ENCODE measurements around the gene SIRPG. TPM values are rescaled to one million over a fixed set of nuclear protein-coding genes. Genes with fewer than 3 reads are reported as not detected.

The SIRPG gene
- polyA plus RNA-seq, 1 of the 3 experiments (the other 2 are of a cell fraction) = not detected

GRCh38 chr20:1652960-1653359, 4.6 kb downstream of the SIRPG start:
- Histone ChIP-seq H3K4me3 (ENCODE audit: low read depth in 2 of 2, low read length in 1 of 2) (no peak overlapping the region), H3K79me2 (ENCODE audit: insufficient read depth) (no peaks in the 10 kb centered on the region), H3F3A (replicated peaks; ENCODE audit: insufficient read depth) (no peaks in the 10 kb centered on the region), H3K4me1 (ENCODE audit: control insufficient read depth in 1 of 2, insufficient read depth in 2 of 2, low read depth in 1 of 2, low read length in 1 of 2) (no peaks in the 10 kb centered on the region), H3K9ac (no peak overlapping the region), H3K27ac (ENCODE audit: low read depth in 2 of 2, low read length in 1 of 2) (no peak overlapping the region), H3K27me3 (ENCODE audit: insufficient read depth) (no peaks in the 10 kb centered on the region), H4K20me1 (ENCODE audit: insufficient read depth) (0 out of 2 replicates have a peak, but pooled peaks cover 5% of the 10 kb centered on the region), H3K4me2 (no peak overlapping the region), H2AFZ (ENCODE audit: low read depth) (no peak overlapping the region), H3K36me3 (replicated peaks in 1 of 2; ENCODE audit: control insufficient read depth in 1 of 2, insufficient read depth in 2 of 2, low read length in 1 of 2) (no peaks in the 10 kb centered on the region), H3K9me2 (no peaks in the 10 kb centered on the region), H3K9me3 (no peaks in the 10 kb centered on the region)
- DNase-seq = no peak
- WGBS (ENCODE audit: low lambda C conversion rate) = 20% methylated on average over 3 of the region's 3 CpGs
- ChIA-PET POLR2A (no interaction called here), CTCF (no interaction called here)
- TF ChIP-seq MXI1 (IDR thresholded peaks at IDR 0.05; ENCODE audit: low read depth, low read length) = no peak
- TF ChIP-seq GABPA (IDR thresholded peaks at IDR 0.05; ENCODE audit: low read depth) = no peak
- no peak for TF ChIP-seq EZH2phosphoT487 (IDR thresholded peaks at IDR 0.05; ENCODE audit: borderline replicate concordance, low read depth)
- no peak for TF ChIP-seq PBX3 (IDR thresholded peaks at IDR 0.05)
- TF ChIP-seq RXRA (IDR thresholded peaks at IDR 0.05; ENCODE audit: borderline replicate concordance, low read depth) = no peak
- TF ChIP-seq, protein P1, sequence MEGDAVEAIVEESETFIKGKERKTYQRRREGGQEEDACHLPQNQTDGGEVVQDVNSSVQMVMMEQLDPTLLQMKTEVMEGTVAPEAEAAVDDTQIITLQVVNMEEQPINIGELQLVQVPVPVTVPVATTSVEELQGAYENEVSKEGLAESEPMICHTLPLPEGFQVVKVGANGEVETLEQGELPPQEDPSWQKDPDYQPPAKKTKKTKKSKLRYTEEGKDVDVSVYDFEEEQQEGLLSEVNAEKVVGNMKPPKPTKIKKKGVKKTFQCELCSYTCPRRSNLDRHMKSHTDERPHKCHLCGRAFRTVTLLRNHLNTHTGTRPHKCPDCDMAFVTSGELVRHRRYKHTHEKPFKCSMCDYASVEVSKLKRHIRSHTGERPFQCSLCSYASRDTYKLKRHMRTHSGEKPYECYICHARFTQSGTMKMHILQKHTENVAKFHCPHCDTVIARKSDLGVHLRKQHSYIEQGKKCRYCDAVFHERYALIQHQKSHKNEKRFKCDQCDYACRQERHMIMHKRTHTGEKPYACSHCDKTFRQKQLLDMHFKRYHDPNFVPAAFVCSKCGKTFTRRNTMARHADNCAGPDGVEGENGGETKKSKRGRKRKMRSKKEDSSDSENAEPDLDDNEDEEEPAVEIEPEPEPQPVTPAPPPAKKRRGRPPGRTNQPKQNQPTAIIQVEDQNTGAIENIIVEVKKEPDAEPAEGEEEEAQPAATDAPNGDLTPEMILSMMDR (IDR thresholded peaks at IDR 0.05) = no peak
- TF ChIP-seq REST (IDR thresholded peaks at IDR 0.05; ENCODE audit: low read depth, low read length) = no peak
- TF ChIP-seq SMC3 (IDR thresholded peaks at IDR 0.05; ENCODE audit: low read depth, low read length) = no peak
- TF ChIP-seq, protein P2, sequence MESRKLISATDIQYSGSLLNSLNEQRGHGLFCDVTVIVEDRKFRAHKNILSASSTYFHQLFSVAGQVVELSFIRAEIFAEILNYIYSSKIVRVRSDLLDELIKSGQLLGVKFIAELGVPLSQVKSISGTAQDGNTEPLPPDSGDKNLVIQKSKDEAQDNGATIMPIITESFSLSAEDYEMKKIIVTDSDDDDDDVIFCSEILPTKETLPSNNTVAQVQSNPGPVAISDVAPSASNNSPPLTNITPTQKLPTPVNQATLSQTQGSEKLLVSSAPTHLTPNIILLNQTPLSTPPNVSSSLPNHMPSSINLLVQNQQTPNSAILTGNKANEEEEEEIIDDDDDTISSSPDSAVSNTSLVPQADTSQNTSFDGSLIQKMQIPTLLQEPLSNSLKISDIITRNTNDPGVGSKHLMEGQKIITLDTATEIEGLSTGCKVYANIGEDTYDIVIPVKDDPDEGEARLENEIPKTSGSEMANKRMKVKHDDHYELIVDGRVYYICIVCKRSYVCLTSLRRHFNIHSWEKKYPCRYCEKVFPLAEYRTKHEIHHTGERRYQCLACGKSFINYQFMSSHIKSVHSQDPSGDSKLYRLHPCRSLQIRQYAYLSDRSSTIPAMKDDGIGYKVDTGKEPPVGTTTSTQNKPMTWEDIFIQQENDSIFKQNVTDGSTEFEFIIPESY (IDR thresholded peaks at IDR 0.05; ENCODE audit: borderline replicate concordance, low read depth) = no peak
- no peak for TF ChIP-seq MAX (IDR thresholded peaks at IDR 0.05; ENCODE audit: low read depth)
- TF ChIP-seq GATA2 (CRISPR knock-in tag; IDR thresholded peaks at IDR 0.05) = no peak
